Choroid plexus epithelial cell (primary cell): ENCODE measurements around the gene C1QTNF8.

Experiments used
- DNase-seq: peaks from one replicate; pipeline ENCODE4 v3.0.0-alpha.2; 2010; ENCODE audit warnings: low read depth
- H3K4me3 ChIP-seq: 2 replicates; pipeline ENCODE4 v1.5.1; 2011; ENCODE audit warnings: low read depth, mild to moderate bottlenecking, control low read depth, low read length, moderate library complexity
- CTCF ChIP-seq: conservative IDR thresholded peaks from 2 replicates; pipeline ENCODE4 v1.5.1; 2011; ENCODE audit warnings: low read depth, mild to moderate bottlenecking, control low read depth, inconsistent platforms, low read length, moderate library complexity

C1QTNF8 gene

GRCh38 chr16:1133271-1133670 lies 37.2 kb upstream of the C1QTNF8 start:
- no peak overlapping the region for H3K4me3 ChIP-seq

GRCh38 chr16:1132431-1132830 lies 36.4 kb upstream of the C1QTNF8 start:
- H3K4me3 ChIP-seq = no peak overlapping the region
- no peak for TF ChIP-seq CTCF
- DNase-seq = no peak

More at GRCh38 chr16:1133271-1133670, 37.2 kb upstream of the C1QTNF8 start:
- TF ChIP-seq CTCF = no peak
- DNase-seq = no peak

- no peak for TF ChIP-seq CTCF
- DNase-seq = no peak
- no peak overlapping the region for H3K4me3 ChIP-seq
Observed at GRCh38 chr16:1131378-1131994, 35.4 kb upstream of the C1QTNF8 start.

- no peak for DNase-seq
- TF ChIP-seq CTCF = no peak
Observed at GRCh38 chr16:1130382-1130781, 34.3 kb upstream of the C1QTNF8 start.

GRCh38 chr16:1129106-1129960 lies 33.3 kb upstream of the C1QTNF8 start:
- no peak for TF ChIP-seq CTCF
- DNase-seq = no peak
- no peak overlapping the region for H3K4me3 ChIP-seq

More at GRCh38 chr16:1130382-1130781, 34.3 kb upstream of the C1QTNF8 start:
- no peak overlapping the region for H3K4me3 ChIP-seq

GRCh38 chr16:1127971-1128715 lies 32.1 kb upstream of the C1QTNF8 start:
- TF ChIP-seq CTCF = no peak
- DNase-seq = no peak
- H3K4me3 ChIP-seq = no peak overlapping the region
